Measurements from ENCODE around the gene DYSF. TPM values are rescaled to one million over a fixed set of nuclear protein-coding genes. Genes with fewer than 3 reads are reported as not detected.

Gene DYSF
- polyA plus RNA-seq, 1 of the 3 experiments (the other 2 are of a cell fraction), result 0.10 TPM

GRCh38 chr2:71713581-71714580 lies 260.5 kb downstream of the DYSF start:
- TF ChIP-seq RFX5 (IDR thresholded peaks at IDR 0.05; ENCODE audit: low read length), result no peak
- no peak for TF ChIP-seq SMC3 (IDR thresholded peaks at IDR 0.05; ENCODE audit: low read depth, low read length)
- no peak for TF ChIP-seq GABPA (IDR thresholded peaks at IDR 0.05; ENCODE audit: low read depth)
- no peak for TF ChIP-seq MAX (IDR thresholded peaks at IDR 0.05; ENCODE audit: low read depth)
- no peak for TF ChIP-seq NFIC (IDR thresholded peaks at IDR 0.05; ENCODE audit: borderline replicate concordance)
- TF ChIP-seq RXRA (IDR thresholded peaks at IDR 0.05; ENCODE audit: borderline replicate concordance, low read depth), result no peak
- no peak for TF ChIP-seq CTCF (IDR thresholded peaks at IDR 0.05)
- no peak for TF ChIP-seq TCF12 (IDR thresholded peaks at IDR 0.05)
- no peak for TF ChIP-seq ZBTB33 (IDR thresholded peaks at IDR 0.05; ENCODE audit: borderline replicate concordance, low read depth)
- TF ChIP-seq TEAD4 (IDR thresholded peaks at IDR 0.05; ENCODE audit: borderline replicate concordance, insufficient read depth), result no peak
- TF ChIP-seq EP300 (IDR thresholded peaks at IDR 0.05; ENCODE audit: borderline replicate concordance in 1 of 2, low read depth in 1 of 2, low read length in 1 of 2), result no peak
- Histone ChIP-seq H3K9me2 (no peaks in the 10 kb centered on the region), H4K20me1 (ENCODE audit: insufficient read depth) (no peaks in the 10 kb centered on the region), H3K36me3 (replicated peaks in 1 of 2; ENCODE audit: control insufficient read depth in 1 of 2, insufficient read depth in 2 of 2, low read length in 1 of 2) (no peaks in the 10 kb centered on the region), H3F3A (replicated peaks; ENCODE audit: insufficient read depth) (no peaks in the 10 kb centered on the region), H3K4me2 (no peak overlapping the region), H2AFZ (ENCODE audit: low read depth) (no peak overlapping the region), H3K9me3 (no peaks in the 10 kb centered on the region), H3K79me2 (ENCODE audit: insufficient read depth) (no peaks in the 10 kb centered on the region), H3K27me3 (ENCODE audit: insufficient read depth) (no peaks in the 10 kb centered on the region), H3K4me3 (ENCODE audit: low read depth in 2 of 2, low read length in 1 of 2) (no peak overlapping the region), H3K4me1 (ENCODE audit: control insufficient read depth in 1 of 2, insufficient read depth in 2 of 2, low read depth in 1 of 2, low read length in 1 of 2) (peaks cover 0 to 16% of the 10 kb centered on the region in 2 experiments; a peak in 2 of 4 replicates), H3K9ac (no peak overlapping the region), H3K27ac (ENCODE audit: low read depth in 2 of 2, low read length in 1 of 2) (no peak overlapping the region)
- no peak for DNase-seq
- POLR2A ChIA-PET, result no interaction called here
- 51% methylated on average over 9 of the region's 11 CpGs for WGBS (ENCODE audit: low lambda C conversion rate)
- CTCF ChIA-PET, result interaction anchor here (1.1 kb wide), 1 partner anchor 84 kb away, joined by 3 read pairs; no protein-coding TSS in a partner anchor
